ENCODE data around the gene DNAH8.

GRCh38 chr6:38975621-38976049, 260.5 kb downstream of the DNAH8 start:
- TF ChIP-seq EZH2 (IDR thresholded peaks at IDR 0.05; ENCODE audit: low read depth), result no peak
- no peak for TF ChIP-seq CTCF (conservative IDR thresholded peaks at IDR 0.05)

All from PC-9 (cell line).